Ovary (tissue), 3 donors: ENCODE results near the gene RGL1.

Source experiments
- POLR2A ChIP-seq: fragments of 450-650 bp; IDR thresholded peaks from one replicate; pipeline ENCODE4 v1.6.1; 2017; ENCODE audit warnings: antibody characterized with exemption, mild to moderate bottlenecking, moderate library complexity
- TF ChIP-seq, protein P1 (sequence below), 3 donors: fragments of 450-650 bp in 2 of 3; fragments of 200-600 bp in 1 of 3; IDR thresholded peaks; one replicate each; pipeline versions ENCODE4 v1.5.1 to v1.8.0; 2016 to 2022; ENCODE audit warnings: antibody characterized with exemption in 3 of 3, mild to moderate bottlenecking in 1 of 3
- donor health status: DM: no; HTN: no; CAD: no.

- TF ChIP-seq, protein P1, sequence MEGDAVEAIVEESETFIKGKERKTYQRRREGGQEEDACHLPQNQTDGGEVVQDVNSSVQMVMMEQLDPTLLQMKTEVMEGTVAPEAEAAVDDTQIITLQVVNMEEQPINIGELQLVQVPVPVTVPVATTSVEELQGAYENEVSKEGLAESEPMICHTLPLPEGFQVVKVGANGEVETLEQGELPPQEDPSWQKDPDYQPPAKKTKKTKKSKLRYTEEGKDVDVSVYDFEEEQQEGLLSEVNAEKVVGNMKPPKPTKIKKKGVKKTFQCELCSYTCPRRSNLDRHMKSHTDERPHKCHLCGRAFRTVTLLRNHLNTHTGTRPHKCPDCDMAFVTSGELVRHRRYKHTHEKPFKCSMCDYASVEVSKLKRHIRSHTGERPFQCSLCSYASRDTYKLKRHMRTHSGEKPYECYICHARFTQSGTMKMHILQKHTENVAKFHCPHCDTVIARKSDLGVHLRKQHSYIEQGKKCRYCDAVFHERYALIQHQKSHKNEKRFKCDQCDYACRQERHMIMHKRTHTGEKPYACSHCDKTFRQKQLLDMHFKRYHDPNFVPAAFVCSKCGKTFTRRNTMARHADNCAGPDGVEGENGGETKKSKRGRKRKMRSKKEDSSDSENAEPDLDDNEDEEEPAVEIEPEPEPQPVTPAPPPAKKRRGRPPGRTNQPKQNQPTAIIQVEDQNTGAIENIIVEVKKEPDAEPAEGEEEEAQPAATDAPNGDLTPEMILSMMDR (IDR thresholded peaks at IDR 0.05): no peak
- TF ChIP-seq POLR2A: no peak
These were observed 165.8 kb downstream of the RGL1 start for GRCh38 chr1:183970516-183971300.
